Myocyte (in vitro differentiated cells): ENCODE measurements around the gene DNAJB13. TPM values are rescaled to one million over a fixed set of nuclear protein-coding genes. Genes with fewer than 3 reads are reported as not detected.

Experiments used
- DNase-seq: peaks from one replicate; pipeline ENCODE4 v3.0.0-alpha.2; 2012; ENCODE audit warnings: low read depth
- total RNA-seq: library from RNA; depleted of rRNA; stranded (reverse); fragments of >200 nt; gene quantifications from 2 replicates; pipeline ENCODE4 v1.2.3, GENCODE V29; 2014

DNAJB13 gene
- total RNA-seq, 1 donor from 2014 or later: 0.83 TPM

GRCh38 chr11:73949912-73950311 lies 914 bp upstream of the DNAJB13 start:
- no peak for DNase-seq

- peak; percentile 69 for DNase-seq
Measured at GRCh38 chr11:73951797-73952196, 971 bp downstream of the DNAJB13 start.

- no peak for DNase-seq
Measured at GRCh38 chr11:73956876-73957653, 6.2 kb downstream of the DNAJB13 start.

GRCh38 chr11:73957654-73958361 lies 7.0 kb downstream of the DNAJB13 start:
- DNase-seq: no peak

GRCh38 chr11:73958521-73959141 lies 7.8 kb downstream of the DNAJB13 start:
- no peak for DNase-seq

- no peak for DNase-seq
Measured at GRCh38 chr11:73961321-73961720, 10.5 kb downstream of the DNAJB13 start.

- DNase-seq: no peak
Measured at GRCh38 chr11:73962101-73962705, 11.4 kb downstream of the DNAJB13 start.

- no peak for DNase-seq
Measured at GRCh38 chr11:73963861-73964260, 13.0 kb downstream of the DNAJB13 start.

GRCh38 chr11:73965076-73965763 lies 14.4 kb downstream of the DNAJB13 start:
- DNase-seq: no peak

- DNase-seq: no peak
Measured at GRCh38 chr11:73965764-73966121, 14.9 kb downstream of the DNAJB13 start.

GRCh38 chr11:73968356-73968966 lies 17.6 kb downstream of the DNAJB13 start:
- no peak for DNase-seq

GRCh38 chr11:73969091-73969490 lies 18.3 kb downstream of the DNAJB13 start:
- DNase-seq: no peak

GRCh38 chr11:73969991-73970800 lies 19.4 kb downstream of the DNAJB13 start:
- DNase-seq: no peak

GRCh38 chr11:73971175-73971719 lies 20.4 kb downstream of the DNAJB13 start:
- no peak for DNase-seq

- DNase-seq: no peak
Measured at GRCh38 chr11:73972187-73972586, 21.4 kb downstream of the DNAJB13 start.

GRCh38 chr11:73972620-73973449 lies 22.0 kb downstream of the DNAJB13 start:
- no peak for DNase-seq

GRCh38 chr11:73974604-73975478 lies 24.0 kb downstream of the DNAJB13 start:
- DNase-seq: no peak

- no peak for DNase-seq
Measured at GRCh38 chr11:73975479-73975757, 24.6 kb downstream of the DNAJB13 start.
